NCI-H526 treated with DMSO at 0.1 percent for 48 hours (cell line): Measurements from ENCODE around the gene AKR1C4.

Experiments
- DNase-seq: peaks from one replicate; lab custom pipeline; 2025; lab: John Stamatoyannopoulos, UW

Gene AKR1C4

GRCh38 chr10:5266804-5267203 lies 70.2 kb downstream of the AKR1C4 start:
- DNase-seq, result no peak

GRCh38 chr10:5268234-5268633 lies 71.6 kb downstream of the AKR1C4 start:
- DNase-seq, result no peak
